Measurements from ENCODE around the gene PCDHGA3. TPM values are rescaled to one million over a fixed set of nuclear protein-coding genes. Genes with fewer than 3 reads are reported as not detected.

Gene PCDHGA3
- total RNA-seq (2013) = not detected
- polyA plus RNA-seq = not detected
- not detected in 2 replicates for polyA minus RNA-seq
- 0 to 0.15 (median 0.04) reads per million in 11 experiments for total RNA-seq

DNA sequence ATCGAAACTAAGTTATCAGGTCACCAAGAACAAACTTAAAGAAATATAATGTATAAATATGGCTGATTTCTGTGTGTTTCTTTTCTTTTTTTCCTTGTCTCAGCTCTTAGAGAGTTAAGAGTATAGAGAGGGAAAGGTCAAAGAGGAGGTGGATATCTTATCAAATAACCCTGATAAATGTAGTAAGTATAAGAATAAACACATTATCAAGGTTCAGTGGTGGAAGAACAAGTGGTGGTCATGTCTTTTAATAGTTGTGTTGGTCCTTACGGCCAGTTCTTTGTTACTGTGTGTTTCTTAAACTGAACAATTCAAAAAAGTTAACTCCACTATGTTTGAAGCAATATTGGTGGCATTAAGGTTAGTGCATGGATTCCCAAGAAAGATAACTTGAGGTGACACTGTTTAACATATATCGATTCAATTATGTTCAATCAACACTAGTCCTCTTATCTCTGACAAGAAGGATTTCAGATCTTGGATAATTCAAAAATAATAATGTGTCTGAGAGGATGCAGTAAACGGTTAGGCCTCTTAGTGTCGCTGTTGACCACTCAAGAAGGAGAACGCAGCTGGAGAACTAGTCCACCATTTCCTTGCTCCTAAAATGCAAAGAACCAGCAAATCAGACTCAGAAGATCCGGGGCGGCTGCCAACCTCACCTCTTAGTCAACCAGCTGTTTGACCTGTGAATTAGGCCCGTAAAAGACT, at the start of gene PCDHGA3:
TSS of gene PCDHGA3 (plus strand) at position 588 of the 711 bp plus-strand sequence. CDS start 205 bp downstream, outside the sequence.
- TF ChIP-seq, protein P1, sequence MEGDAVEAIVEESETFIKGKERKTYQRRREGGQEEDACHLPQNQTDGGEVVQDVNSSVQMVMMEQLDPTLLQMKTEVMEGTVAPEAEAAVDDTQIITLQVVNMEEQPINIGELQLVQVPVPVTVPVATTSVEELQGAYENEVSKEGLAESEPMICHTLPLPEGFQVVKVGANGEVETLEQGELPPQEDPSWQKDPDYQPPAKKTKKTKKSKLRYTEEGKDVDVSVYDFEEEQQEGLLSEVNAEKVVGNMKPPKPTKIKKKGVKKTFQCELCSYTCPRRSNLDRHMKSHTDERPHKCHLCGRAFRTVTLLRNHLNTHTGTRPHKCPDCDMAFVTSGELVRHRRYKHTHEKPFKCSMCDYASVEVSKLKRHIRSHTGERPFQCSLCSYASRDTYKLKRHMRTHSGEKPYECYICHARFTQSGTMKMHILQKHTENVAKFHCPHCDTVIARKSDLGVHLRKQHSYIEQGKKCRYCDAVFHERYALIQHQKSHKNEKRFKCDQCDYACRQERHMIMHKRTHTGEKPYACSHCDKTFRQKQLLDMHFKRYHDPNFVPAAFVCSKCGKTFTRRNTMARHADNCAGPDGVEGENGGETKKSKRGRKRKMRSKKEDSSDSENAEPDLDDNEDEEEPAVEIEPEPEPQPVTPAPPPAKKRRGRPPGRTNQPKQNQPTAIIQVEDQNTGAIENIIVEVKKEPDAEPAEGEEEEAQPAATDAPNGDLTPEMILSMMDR (IDR thresholded peaks at IDR 0.05) = peak; percentile 15
- Mint-ChIP-seq H3K36me3 (peaks cover 4 to 11% of the 10 kb centered on the region in 2 donors), H3K4me1 (peaks cover 2% of the 10 kb centered on the region), H3K27me3 (ENCODE audit: low read depth in 3 of 3) (peaks cover 33 to 69% (median 58%) of the 10 kb centered on the region in 3 donors), H3K9me3 (peaks cover 48 to 83% (median 75%) of the 10 kb centered on the region in 7 donors), H3K27ac (peak within 1 kb of the TSS in 1 of 7 donors; percentile 28), H3K4me3 (peak within 1 kb of the TSS; percentile 66 to 71)
- WGBS (ENCODE audit: insufficient coverage) = 16% methylated on average over 6 of the region's 9 CpGs
- Histone ChIP-seq H3K4me1 (ENCODE audit: control insufficient read depth in 1 of 2, insufficient read depth in 2 of 2, low read length in 2 of 2) (no peaks in the 10 kb centered on the region), H3K36me3 (replicated peaks in 1 of 2; ENCODE audit: control insufficient read depth in 1 of 2, insufficient read depth in 2 of 2, low read length in 2 of 2) (no peaks in the 10 kb centered on the region), H3K4me2 (replicated peaks; ENCODE audit: extremely low read depth, low read length, poor library complexity, severe bottlenecking) (peak within 1 kb of the TSS; percentile 22), H3K9me3 (replicated peaks in 1 of 2; ENCODE audit: control insufficient read depth in 1 of 2, insufficient read depth in 1 of 2, low read length in 2 of 2) (peaks cover 53 to 74% of the 10 kb centered on the region in 2 donors), H3K4me3 (replicated peaks in 1 of 3; ENCODE audit: low read depth in 2 of 3, low read length in 3 of 3) (no peak within 1 kb of the TSS), H2AFZ (ENCODE audit: insufficient read depth, low read depth, low read length, poor library complexity, severe bottlenecking) (no peak within 1 kb of the TSS), H3K79me2 (ENCODE audit: insufficient read depth, low read length) (no peaks in the 10 kb centered on the region), H3K9ac (ENCODE audit: insufficient read depth, low read length, poor library complexity, severe bottlenecking) (no peak within 1 kb of the TSS), H3K27me3 (ENCODE audit: control insufficient read depth in 2 of 2, insufficient read depth in 2 of 2, low read length in 2 of 2) (peaks cover 6 to 54% of the 10 kb centered on the region in 2 donors), H4K20me1 (ENCODE audit: insufficient read depth, low read length) (no peaks in the 10 kb centered on the region), H3K27ac (ENCODE audit: low read depth in 1 of 2, low read length in 2 of 2) (no peak within 1 kb of the TSS)
- intact Hi-C loops (cut with micrococcal nuclease) = no loop called here
- no peak for DNase-seq

DNA sequence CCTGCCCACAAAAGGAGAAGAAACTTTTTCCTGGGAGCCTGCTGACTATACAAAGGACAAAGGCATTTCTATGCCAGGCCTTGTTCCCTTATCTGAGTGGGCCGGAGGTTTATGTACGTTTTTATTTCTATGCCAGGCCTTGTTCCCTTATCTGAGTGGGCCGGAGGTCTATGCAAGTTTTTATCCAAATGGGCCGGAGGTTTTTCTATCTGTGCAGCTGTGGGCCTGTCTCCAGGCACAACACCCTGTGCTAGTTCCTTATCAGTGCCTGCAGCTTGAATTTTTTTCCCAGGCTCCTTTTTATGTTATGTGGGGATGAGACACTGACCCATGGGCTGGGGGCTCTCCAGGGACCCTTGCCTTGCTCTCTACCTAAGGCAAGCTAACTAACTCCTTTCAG, 45.3 kb upstream of the PCDHGA3 start:
- TF ChIP-seq, protein P1 (IDR thresholded peaks at IDR 0.05) = no peak

More for the DNA sequence above, 45.3 kb upstream of the PCDHGA3 start:
- Histone ChIP-seq H3K36me3 (replicated peaks in 1 of 2; ENCODE audit: control insufficient read depth in 1 of 2, insufficient read depth in 2 of 2, low read length in 2 of 2) (no peaks in the 10 kb centered on the region), H3K4me3 (replicated peaks in 1 of 3; ENCODE audit: low read depth in 2 of 3, low read length in 3 of 3) (no peak overlapping the region), H3K4me1 (ENCODE audit: control insufficient read depth in 1 of 2, insufficient read depth in 2 of 2, low read length in 2 of 2) (no peaks in the 10 kb centered on the region), H3K4me2 (replicated peaks; ENCODE audit: extremely low read depth, low read length, poor library complexity, severe bottlenecking) (no peak overlapping the region), H3K9me3 (replicated peaks in 1 of 2; ENCODE audit: control insufficient read depth in 1 of 2, insufficient read depth in 1 of 2, low read length in 2 of 2) (peaks cover 83 to 96% of the 10 kb centered on the region in 2 donors), H2AFZ (ENCODE audit: insufficient read depth, low read depth, low read length, poor library complexity, severe bottlenecking) (no peak overlapping the region), H4K20me1 (ENCODE audit: insufficient read depth, low read length) (no peaks in the 10 kb centered on the region), H3K27ac (ENCODE audit: low read depth in 1 of 2, low read length in 2 of 2) (no peak overlapping the region), H3K9ac (ENCODE audit: insufficient read depth, low read length, poor library complexity, severe bottlenecking) (no peak overlapping the region), H3K27me3 (ENCODE audit: control insufficient read depth in 2 of 2, insufficient read depth in 2 of 2, low read length in 2 of 2) (no peaks in the 10 kb centered on the region), H3K79me2 (ENCODE audit: insufficient read depth, low read length) (no peaks in the 10 kb centered on the region)
- Mint-ChIP-seq H3K9me3 (peaks cover 36 to 89% (median 82%) of the 10 kb centered on the region in 7 donors), H3K4me1 (no peaks in the 10 kb centered on the region), H3K36me3 (no peaks in the 10 kb centered on the region), H3K27ac (no peak overlapping the region), H3K27me3 (ENCODE audit: low read depth in 3 of 3) (peaks cover 0 to 1% (median 0%) of the 10 kb centered on the region in 3 donors), H3K4me3 (no peak overlapping the region)
- DNase-seq = no peak
- 90% methylated on average over 3 of the region's 4 CpGs for WGBS (ENCODE audit: insufficient coverage)
- intact Hi-C loops (cut with micrococcal nuclease) = no loop called here
